Measurements from ENCODE around the gene ABTB2.

DNA sequence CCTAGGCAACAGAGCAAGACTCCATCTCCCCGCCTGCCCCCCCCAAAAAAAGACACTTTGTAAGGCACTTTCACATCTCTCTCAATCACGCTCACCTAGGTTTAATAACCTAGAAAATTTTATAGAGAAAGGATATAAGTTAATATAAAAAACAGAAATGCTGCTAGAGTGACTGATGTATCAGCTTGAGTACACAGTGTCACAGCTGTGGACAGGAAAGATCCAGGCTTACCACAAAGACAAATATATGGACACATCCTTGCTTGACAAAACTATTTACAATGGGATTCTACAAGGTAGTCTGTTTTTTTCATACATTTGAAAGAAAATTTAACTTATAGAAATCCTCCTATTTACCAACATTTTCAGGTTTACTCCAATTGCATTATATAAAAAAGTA, 96.7 kb downstream of the ABTB2 start:
- no peak for TF ChIP-seq SUZ12 (IDR thresholded peaks at IDR 0.05)
- no peak for TF ChIP-seq L3MBTL2 (conservative IDR thresholded peaks at IDR 0.05)
- TF ChIP-seq FOXM1 (IDR thresholded peaks at IDR 0.05; ENCODE audit: borderline replicate concordance) = no peak
- TF ChIP-seq FOXK2 (IDR thresholded peaks at IDR 0.05) = no peak
- no peak for TF ChIP-seq LEF1 (IDR thresholded peaks at IDR 0.05; ENCODE audit: borderline replicate concordance)
- no peak for TF ChIP-seq SP1 (IDR thresholded peaks at IDR 0.05)
- TF ChIP-seq ELF4 (IDR thresholded peaks at IDR 0.05) = no peak
- no peak for TF ChIP-seq NFRKB (IDR thresholded peaks at IDR 0.05)
- no peak for TF ChIP-seq FOXA1 (IDR thresholded peaks at IDR 0.05)
- no peak for TF ChIP-seq BHLHE40 (IDR thresholded peaks at IDR 0.05; ENCODE audit: borderline replicate concordance)
- no peak for TF ChIP-seq ZNF384 (IDR thresholded peaks at IDR 0.05)
- no peak for TF ChIP-seq ARNT (IDR thresholded peaks at IDR 0.05)
- TF ChIP-seq TARDBP (IDR thresholded peaks at IDR 0.05) = no peak

Measured in HEK293T (cell line).